ENCODE results near the gene MAML3. TPM values are rescaled to one million over a fixed set of nuclear protein-coding genes. Genes with fewer than 3 reads are reported as not detected.
A peak's percentile ranks its signal among the peaks of the same experiment; 100 is the strongest.

The MAML3 gene
- total RNA-seq, 1 experiment from 2014 or later, result 2.4 TPM

- in situ Hi-C loops (cut with HindIII; ENCODE audit: low pct_unique_long_range_greater_than_20kb, low sequenced_read_pairs), result no loop called here
- DNase-seq (ENCODE audit: low read depth, low spot score), result no peak
These were observed 59.3 kb downstream of the MAML3 start for GRCh38 chr4:140094438-140095420.

- DNase-seq (ENCODE audit: low read depth, low spot score), result no peak
- in situ Hi-C loops (cut with HindIII; ENCODE audit: low pct_unique_long_range_greater_than_20kb, low sequenced_read_pairs), result no loop called here
These were observed 61.7 kb downstream of the MAML3 start for GRCh38 chr4:140092094-140092851.

DNA sequence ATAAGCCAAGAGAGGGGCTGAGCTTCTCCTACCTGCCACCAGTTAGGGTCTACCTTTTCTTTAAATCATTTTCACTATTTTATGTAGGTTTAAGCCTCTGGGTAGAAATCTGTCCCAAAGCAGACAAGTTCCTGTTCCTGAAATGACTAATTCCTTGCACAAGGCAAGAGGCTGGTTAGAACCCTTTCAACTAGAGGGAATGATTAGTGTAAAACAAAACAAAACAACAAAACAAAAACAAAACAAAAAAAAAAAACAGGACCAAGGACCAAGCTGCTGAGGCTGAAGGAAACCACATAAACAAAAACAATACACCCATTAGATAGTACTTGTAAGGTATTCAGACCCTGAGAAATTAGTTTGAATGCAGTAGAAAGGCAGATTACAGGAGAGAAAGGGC is 62.7 kb downstream of the MAML3 start:
- in situ Hi-C loops (cut with HindIII; ENCODE audit: low pct_unique_long_range_greater_than_20kb, low sequenced_read_pairs), result no loop called here
- no peak for DNase-seq (ENCODE audit: low read depth, low spot score)

DNA sequence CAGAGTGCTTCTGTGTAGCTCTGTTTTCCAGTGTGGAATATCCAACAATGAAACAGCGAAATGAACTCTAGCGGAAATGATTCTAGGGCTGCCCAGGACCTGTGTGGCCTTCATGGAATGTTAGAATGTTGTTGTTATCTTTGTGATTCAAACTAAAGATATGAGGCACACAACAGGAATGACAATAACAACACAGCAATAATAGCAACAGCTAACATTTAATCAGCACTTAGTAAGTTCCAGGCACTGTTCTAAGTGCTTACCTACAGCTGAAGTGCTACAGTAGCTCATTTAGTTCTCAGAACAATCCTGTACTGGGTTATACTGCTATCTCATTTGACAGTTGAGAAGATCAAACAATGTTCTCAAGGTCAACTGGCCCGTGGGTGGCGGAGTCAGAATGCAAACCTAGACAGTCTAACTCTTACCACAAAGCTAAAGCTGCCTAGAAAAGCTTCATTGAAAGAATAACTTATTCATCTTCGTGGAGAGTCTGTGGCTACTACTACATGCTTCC is 63.7 kb downstream of the MAML3 start:
- no peak for DNase-seq (ENCODE audit: low read depth, low spot score)

GRCh38 chr4:140089216-140089615 is 64.8 kb downstream of the MAML3 start:
- in situ Hi-C loops (cut with HindIII; ENCODE audit: low pct_unique_long_range_greater_than_20kb, low sequenced_read_pairs), result no loop called here
- no peak for DNase-seq (ENCODE audit: low read depth, low spot score)

More for the DNA sequence above, 63.7 kb downstream of the MAML3 start:
- in situ Hi-C loops (cut with HindIII; ENCODE audit: low pct_unique_long_range_greater_than_20kb, low sequenced_read_pairs), result no loop called here

DNA sequence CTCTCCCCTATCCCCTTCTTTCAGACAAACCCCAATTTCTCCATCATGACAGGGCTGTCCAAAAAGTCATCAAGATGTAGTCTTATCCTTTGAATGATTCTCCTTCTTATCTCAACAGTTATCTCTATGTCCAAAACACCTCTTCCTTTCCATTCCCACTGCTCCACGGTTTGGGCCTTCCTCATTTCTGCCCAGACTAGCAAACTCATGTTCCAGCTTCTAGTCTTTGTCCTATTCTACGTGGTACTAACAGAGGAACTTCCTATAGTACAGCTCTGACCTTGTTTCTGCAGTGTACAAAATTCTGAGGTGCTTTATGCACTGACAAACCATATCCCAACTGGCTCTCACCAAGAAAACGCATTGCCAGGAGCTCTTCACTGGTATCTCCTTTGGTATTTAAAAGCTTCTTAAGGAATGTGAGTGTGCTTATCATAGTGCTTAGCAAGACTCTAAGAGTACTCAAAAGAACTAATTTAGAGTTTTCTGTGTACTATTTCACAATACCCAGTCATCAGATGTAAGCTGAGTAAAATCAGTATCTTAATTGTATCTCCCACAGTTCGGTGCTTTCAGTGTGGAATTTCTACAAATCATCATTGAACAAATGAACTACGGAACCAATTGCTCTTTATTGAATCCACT is 65.5 kb downstream of the MAML3 start:
- in situ Hi-C loops (cut with HindIII; ENCODE audit: low pct_unique_long_range_greater_than_20kb, low sequenced_read_pairs), result no loop called here
- no peak for DNase-seq (ENCODE audit: low read depth, low spot score)

DNA sequence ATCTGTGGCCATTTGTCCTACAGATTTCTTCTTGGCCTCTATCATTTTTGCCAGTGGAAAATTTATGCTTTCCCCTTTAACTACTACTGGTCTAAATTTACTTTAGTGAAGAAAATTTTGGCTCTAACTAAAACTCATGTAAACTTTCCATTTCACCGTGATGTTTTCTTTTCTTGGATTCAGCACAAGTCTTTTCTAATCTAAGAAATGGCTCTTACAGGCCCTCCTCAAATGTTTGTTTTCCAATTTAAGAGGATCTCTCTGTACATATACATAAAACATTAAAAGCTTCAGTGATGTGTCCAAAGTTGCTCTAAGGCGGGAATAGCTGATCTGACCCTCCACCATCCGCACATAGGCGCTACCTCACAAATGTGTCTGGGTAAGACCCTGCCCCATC is 68.1 kb downstream of the MAML3 start:
- DNase-seq (ENCODE audit: low read depth, low spot score), result no peak

GRCh38 chr4:140085062-140085622 is 68.8 kb downstream of the MAML3 start:
- in situ Hi-C loops (cut with HindIII; ENCODE audit: low pct_unique_long_range_greater_than_20kb, low sequenced_read_pairs), result no loop called here
- DNase-seq (ENCODE audit: low read depth, low spot score), result no peak

More for the DNA sequence above, 68.1 kb downstream of the MAML3 start:
- in situ Hi-C loops (cut with HindIII; ENCODE audit: low pct_unique_long_range_greater_than_20kb, low sequenced_read_pairs), result no loop called here

DNA sequence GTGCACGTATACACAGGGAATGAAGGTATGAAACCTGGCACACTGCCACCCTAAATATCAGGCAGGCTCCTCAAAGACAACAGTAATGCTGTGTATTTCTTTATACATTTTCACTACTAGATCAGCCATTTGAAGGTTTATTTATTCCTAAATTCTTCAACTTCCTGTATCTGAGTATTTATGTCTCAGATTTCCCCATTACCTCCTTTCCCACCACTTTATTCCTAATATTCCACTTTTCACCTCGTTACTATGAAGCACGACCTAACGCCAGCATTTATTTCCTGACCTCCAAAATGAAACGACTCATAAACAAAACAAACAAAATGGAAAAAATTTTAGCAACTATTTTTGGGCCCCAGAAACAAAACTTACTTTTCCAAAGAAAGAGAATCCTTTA is 69.6 kb downstream of the MAML3 start:
- no peak for DNase-seq (ENCODE audit: low read depth, low spot score)
- in situ Hi-C loops (cut with HindIII; ENCODE audit: low pct_unique_long_range_greater_than_20kb, low sequenced_read_pairs), result no loop called here

DNA sequence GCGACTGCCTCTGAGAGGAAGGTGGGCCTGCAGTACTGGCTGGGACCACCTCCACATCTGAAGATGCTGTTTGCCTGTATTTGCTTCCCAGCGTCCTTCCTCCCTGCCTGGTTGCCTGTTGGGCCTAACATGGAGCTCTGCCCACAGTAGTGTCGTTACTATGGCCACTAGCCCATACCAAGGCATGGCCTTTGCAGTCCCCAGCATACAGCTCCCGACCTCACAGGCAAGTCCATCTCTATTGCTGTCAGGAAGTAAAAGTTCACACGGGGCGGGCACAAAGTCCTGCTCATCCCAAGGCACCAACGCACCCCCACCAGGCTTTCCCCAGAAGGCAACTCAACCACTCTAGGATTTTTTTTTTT is 71.6 kb downstream of the MAML3 start:
- in situ Hi-C loops (cut with HindIII; ENCODE audit: low pct_unique_long_range_greater_than_20kb, low sequenced_read_pairs), result no loop called here

GRCh38 chr4:140081641-140082390 is 72.2 kb downstream of the MAML3 start:
- DNase-seq (ENCODE audit: low read depth, low spot score), result no peak
- in situ Hi-C loops (cut with HindIII; ENCODE audit: low pct_unique_long_range_greater_than_20kb, low sequenced_read_pairs), result no loop called here

More for the DNA sequence above, 71.6 kb downstream of the MAML3 start:
- DNase-seq (ENCODE audit: low read depth, low spot score), result no peak

- DNase-seq (ENCODE audit: low read depth, low spot score), result no peak
- in situ Hi-C loops (cut with HindIII; ENCODE audit: low pct_unique_long_range_greater_than_20kb, low sequenced_read_pairs), result no loop called here
These were observed 73.1 kb downstream of the MAML3 start for GRCh38 chr4:140080883-140081282.

- in situ Hi-C loops (cut with HindIII; ENCODE audit: low pct_unique_long_range_greater_than_20kb, low sequenced_read_pairs), result no loop called here
- DNase-seq (ENCODE audit: low read depth, low spot score), result no peak
These were observed 75.6 kb downstream of the MAML3 start for GRCh38 chr4:140078366-140078765.

DNA sequence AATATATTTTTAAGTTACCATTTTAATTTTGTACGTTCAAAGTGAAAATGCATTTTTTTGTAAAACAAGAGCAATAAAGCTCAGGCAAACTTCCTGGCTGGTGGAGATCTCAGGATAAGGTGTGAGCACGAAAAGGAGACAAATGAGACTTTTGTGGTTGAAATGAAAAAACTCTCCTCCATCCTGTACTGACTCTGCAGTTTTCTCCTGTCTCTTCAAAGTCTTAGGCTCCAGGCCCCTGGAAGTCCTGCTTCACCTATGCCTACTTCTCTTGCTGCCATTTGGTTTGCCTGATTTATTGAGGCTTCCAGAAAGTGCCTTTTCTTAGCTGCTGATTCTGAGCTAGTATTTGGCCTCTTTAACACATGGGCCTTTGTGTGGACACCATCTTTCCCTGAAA is 77.7 kb downstream of the MAML3 start:
- in situ Hi-C loops (cut with HindIII; ENCODE audit: low pct_unique_long_range_greater_than_20kb, low sequenced_read_pairs), result no loop called here
- DNase-seq (ENCODE audit: low read depth, low spot score), result no peak

- in situ Hi-C loops (cut with HindIII; ENCODE audit: low pct_unique_long_range_greater_than_20kb, low sequenced_read_pairs), result no loop called here
- DNase-seq (ENCODE audit: low read depth, low spot score), result peak; percentile 75
These were observed 82.2 kb downstream of the MAML3 start for GRCh38 chr4:140071806-140072205.

- no peak for DNase-seq (ENCODE audit: low read depth, low spot score)
- in situ Hi-C loops (cut with HindIII; ENCODE audit: low pct_unique_long_range_greater_than_20kb, low sequenced_read_pairs), result no loop called here
These were observed 83.0 kb downstream of the MAML3 start for GRCh38 chr4:140070973-140071372.

DNA sequence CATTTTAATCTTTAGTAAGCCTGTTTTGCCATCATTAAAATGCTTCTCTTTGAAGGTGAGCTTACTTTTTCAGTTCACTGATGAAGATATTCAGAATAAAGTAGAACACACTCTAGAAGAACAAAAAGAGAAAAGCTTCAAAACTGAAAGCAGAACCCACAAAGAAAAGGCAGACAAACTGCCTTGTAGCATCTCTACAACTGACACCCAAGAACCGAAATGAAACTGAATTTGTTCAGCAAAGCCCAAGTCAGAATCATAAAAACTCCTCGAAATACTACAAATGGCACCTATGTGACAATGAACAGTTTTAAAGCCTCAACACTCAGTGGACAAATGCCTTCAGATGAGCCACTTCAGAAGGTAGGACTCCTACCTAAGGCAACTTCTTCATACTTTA is 83.6 kb downstream of the MAML3 start:
- in situ Hi-C loops (cut with HindIII; ENCODE audit: low pct_unique_long_range_greater_than_20kb, low sequenced_read_pairs), result no loop called here
- DNase-seq (ENCODE audit: low read depth, low spot score), result no peak
